GM12878 (cell line): ENCODE measurements around the gene PHF11. TPM values are rescaled to one million over a fixed set of nuclear protein-coding genes. Genes with fewer than 3 reads are reported as not detected.

Experiments used
- ATAC-seq: fragments of 200-7000 bp; cut with Tn5 transposase; 3 replicates; pipeline ENCODE4 v1.9.1; 2020; ENCODE audit warnings: mild to moderate bottlenecking, moderate library complexity
- BruUV-seq: library from RNA; stranded (reverse); fragments of 400-500 nt; replicated peaks from 2 replicates; lab custom pipeline; 2021; lab: Mats Ljungman, UMichigan
- CTCF ChIA-PET: fragments of 300-600 bp; sonication (Branson Sonifier 250); formaldehyde crosslinking; extraction: SDS; loops from one replicate; lab custom pipeline; 2021; ENCODE audit warnings: inconsistent platforms; lab: Yijun Ruan, JAX
- POLR2A ChIA-PET: fragments of 350-600 bp; formaldehyde crosslinking; extraction: SDS; loops from one replicate; lab custom pipeline; 2021; ENCODE audit warnings: inconsistent platforms; lab: Charles Lee
- RAD21 ChIA-PET: fragments of 300-600 bp; sonication (Branson Sonifier 250); formaldehyde crosslinking; loops from one replicate; lab custom pipeline; 2023; ENCODE audit warnings: antibody characterized with exemption; ENCODE audit not compliant: unreplicated experiment; lab: Charles Lee
- SMC1A ChIA-PET: fragments of 300-600 bp; sonication (Branson Sonifier 250); formaldehyde crosslinking; loops from one replicate; lab custom pipeline; 2023; ENCODE audit not compliant: unreplicated experiment, uncharacterized antibody; lab: Charles Lee
- DNase-seq: peaks from one replicate; pipeline ENCODE4 v3.0.0-alpha.2; 2011; ENCODE audit warnings: low read depth, low spot score
- FAIRE-seq: peaks from 3 replicates; lab custom pipeline; 2011; peaks lifted over from hg19 to GRCh38; lab: Jason Lieb, UNC
- H2AFZ ChIP-seq: 2 replicates; pipeline ENCODE4 v1.6.0; 2011; ENCODE audit warnings: low read depth, low read length, control low read depth; ENCODE audit not compliant: control insufficient read depth
- H3K27ac ChIP-seq: 2 replicates; pipeline ENCODE4 v1.5.1; 2011; ENCODE audit warnings: control low read depth; ENCODE audit not compliant: control insufficient read depth, insufficient read depth
- H3K27me3 ChIP-seq, 2 experiments: replicated peaks in 1 of 2; 2 replicates each; pipeline versions ENCODE4 v1.6.0 to v1.6.1; 2011; ENCODE audit warnings: low read length in 1 of 2; ENCODE audit not compliant: control insufficient read depth in 2 of 2, insufficient read depth in 2 of 2
- H3K36me3 ChIP-seq, 2 experiments: 2 replicates each; pipeline ENCODE4 v1.5.1; 2011; ENCODE audit warnings: low read length in 1 of 2; ENCODE audit not compliant: control insufficient read depth in 2 of 2, insufficient read depth in 2 of 2
- H3K4me1 ChIP-seq: 2 replicates; pipeline ENCODE4 v1.6.1; 2011; ENCODE audit warnings: mild to moderate bottlenecking, low read length, moderate library complexity, mixed read lengths; ENCODE audit not compliant: control insufficient read depth, insufficient read depth
- H3K4me2 ChIP-seq: 2 replicates; pipeline ENCODE4 v1.6.0; 2011; ENCODE audit warnings: control low read depth; ENCODE audit not compliant: control insufficient read depth, insufficient read depth
- H3K4me3 ChIP-seq: fragments of 200-600 bp; sonication (generic); 2 replicates; pipeline ENCODE4 v1.5.1; 2016
- H3K79me2 ChIP-seq: 2 replicates; pipeline ENCODE4 v1.6.0; 2011; ENCODE audit warnings: low read length; ENCODE audit not compliant: control insufficient read depth, insufficient read depth
- H3K9ac ChIP-seq: 2 replicates; pipeline ENCODE4 v1.8.0; 2011; ENCODE audit warnings: low read length, control low read depth, mixed read lengths; ENCODE audit not compliant: control insufficient read depth, insufficient read depth
- H3K9me3 ChIP-seq: replicated peaks from 3 replicates; pipeline ENCODE4 v1.5.1; 2011; ENCODE audit warnings: mild to moderate bottlenecking, low read length; ENCODE audit not compliant: control insufficient read depth, insufficient read depth
- H4K20me1 ChIP-seq: 2 replicates; pipeline ENCODE4 v1.6.0; 2011; ENCODE audit not compliant: control insufficient read depth, insufficient read depth
- BHLHE40 ChIP-seq, 2 experiments: fragments of 450-650 bp in 1 of 2; IDR thresholded peaks; 2 replicates each; pipeline ENCODE4 v1.6.1; 2011 to 2017; ENCODE audit warnings: low read depth in 2 of 2, borderline replicate concordance in 1 of 2, improper control_type of control experiment in 1 of 2, low read length in 1 of 2, mild to moderate bottlenecking in 1 of 2
- BMI1 ChIP-seq: fragments of 450-650 bp; IDR thresholded peaks from 2 replicates; pipeline ENCODE4 v1.6.1; 2016; ENCODE audit warnings: mild to moderate bottlenecking, moderate library complexity, borderline replicate concordance
- CBX5 ChIP-seq: sonication (generic); IDR thresholded peaks from 2 replicates; pipeline ENCODE4 v1.6.1; 2016; ENCODE audit warnings: low read depth, moderate library complexity, mild to moderate bottlenecking, inconsistent platforms
- CREB1 ChIP-seq: IDR thresholded peaks from 2 replicates; pipeline ENCODE4 v1.6.1; 2012; ENCODE audit warnings: low read depth, mild to moderate bottlenecking, inconsistent platforms
- CREM ChIP-seq: IDR thresholded peaks from 2 replicates; pipeline ENCODE4 v1.6.1; 2014; ENCODE audit warnings: antibody characterized with exemption, low read depth
- FOXK2 ChIP-seq: fragments of 450-650 bp; IDR thresholded peaks from 2 replicates; pipeline ENCODE4 v1.6.1; 2017; ENCODE audit warnings: mild to moderate bottlenecking, moderate library complexity
- FOXM1 ChIP-seq: IDR thresholded peaks from 2 replicates; pipeline ENCODE4 v1.6.1; 2012; ENCODE audit warnings: low read depth, mild to moderate bottlenecking, inconsistent platforms, low read length, moderate library complexity
- HCFC1 ChIP-seq: fragments of 150-350 bp; IDR thresholded peaks from 2 replicates; pipeline ENCODE4 v1.6.1; 2014; ENCODE audit warnings: low read length
- NFIC ChIP-seq: IDR thresholded peaks from 2 replicates; pipeline ENCODE4 v1.6.1; 2012; ENCODE audit warnings: low read depth, mild to moderate bottlenecking, inconsistent platforms, low read length, moderate library complexity
- NRF1 ChIP-seq: conservative IDR thresholded peaks from 2 replicates; pipeline ENCODE4 v1.6.1; 2011; ENCODE audit warnings: mild to moderate bottlenecking, low read depth, low read length, improper control_type of control experiment
- POLR2A ChIP-seq: IDR thresholded peaks from 2 replicates; pipeline ENCODE4 v1.6.1; 2011; ENCODE audit warnings: low read depth, mild to moderate bottlenecking, low read length
- RUNX3 ChIP-seq: IDR thresholded peaks from 2 replicates; pipeline ENCODE4 v1.6.1; 2012; ENCODE audit warnings: low read length, inconsistent platforms
- SREBF2 ChIP-seq: IDR thresholded peaks from 2 replicates; pipeline ENCODE4 v1.6.1; 2012; ENCODE audit warnings: mild to moderate bottlenecking, low read length
- SRF ChIP-seq, 2 experiments: IDR thresholded peaks; 2 replicates each; pipeline ENCODE4 v1.6.1; 2011; ENCODE audit warnings: low read depth in 2 of 2, low read length in 2 of 2, mild to moderate bottlenecking in 1 of 2, moderate library complexity in 1 of 2
- STAT1 ChIP-seq: fragments of 450-650 bp; conservative IDR thresholded peaks from 2 replicates; pipeline ENCODE4 v1.6.1; 2014; ENCODE audit warnings: antibody characterized with exemption, mild to moderate bottlenecking
- TCF3 ChIP-seq: IDR thresholded peaks from 2 replicates; pipeline ENCODE4 v1.6.1; 2012; ENCODE audit warnings: low read depth, mild to moderate bottlenecking, low read length, borderline replicate concordance; ENCODE audit not compliant: insufficient read depth
- ZNF217 ChIP-seq: fragments of 450-650 bp; IDR thresholded peaks from 2 replicates; pipeline ENCODE4 v1.6.1; 2017; ENCODE audit warnings: antibody characterized with exemption, mild to moderate bottlenecking
- WGBS: methylation state at CpG from one replicate; pipeline ENCODE4 v1.1.6; 2016; ENCODE audit warnings: low lambda C conversion rate; ENCODE audit not compliant: insufficient replicate concordance, insufficient coverage; ENCODE audit errors: missing lambda C conversion rate; 5-methylcytosine and 5-hydroxymethylcytosine counted together
- in situ Hi-C: fragments of 300-500 bp; cut with MboI; formaldehyde crosslinking; loops from 9 replicates; pipeline ENCODE4 v1.14.3; 2018; ENCODE audit warnings: mixed read lengths
- intact Hi-C: fragments of 100-400 bp; cut with micrococcal nuclease; formaldehyde crosslinking; loops from one replicate; pipeline ENCODE4 v1.14.2; 2022; ENCODE audit not compliant: unreplicated experiment
- polyA plus RNA-seq, 11 experiments: library from polyadenylated mRNA; depleted of rRNA in 4 of 11; unstranded in 6 of 11; stranded (reverse) in 5 of 11; fragments of >200 nt; fragmentation: Nextera tagmentation in 4 of 11; fragmentation: Illumina TruSeq in 1 of 11; extraction: Ambion mirVana in 4 of 11; extraction: Trizol in 1 of 11; gene quantifications; 1 replicate in 1 of 11; 2 replicates in 10 of 11; pipeline versions ENCODE4 v1.2.1 to v1.2.3, GENCODE V29; 2011 to 2016; ENCODE audit warnings: inconsistent platforms in 2 of 11, missing spikeins in 2 of 11, low read depth in 1 of 11
- total RNA-seq, 4 experiments: library from RNA; depleted of rRNA in 3 of 4; stranded (reverse); fragments of >200 nt in 3 of 4; fragmentation: Illumina TruSeq in 1 of 4; extraction: Trizol in 1 of 4; gene quantifications; 2 replicates each; pipeline versions ENCODE4 v1.2.1 to v1.2.3, GENCODE V29; 2013 to 2021
- TF ChIP-seq, protein P1 (sequence below): fragments of 450-650 bp; IDR thresholded peaks from 2 replicates; pipeline ENCODE4 v1.6.1; 2017; ENCODE audit warnings: borderline replicate concordance
- TF ChIP-seq, protein P2 (sequence below): fragments of 450-650 bp; IDR thresholded peaks from 2 replicates; pipeline ENCODE4 v1.6.1; 2016; ENCODE audit warnings: mild to moderate bottlenecking
- TF ChIP-seq, protein P3 (sequence below): fragments of 450-650 bp; IDR thresholded peaks from 2 replicates; pipeline ENCODE4 v1.6.1; 2018; ENCODE audit warnings: mild to moderate bottlenecking, low read depth, moderate library complexity; ENCODE audit not compliant: partially characterized antibody

The PHF11 gene
- total and polyA plus RNA-seq, 10 of the 15 experiments (the other 5 are each of a cell fraction or from before 2014, with no cell fraction given), result 16.9 to 77.3 (median 32.7) TPM

DNA sequence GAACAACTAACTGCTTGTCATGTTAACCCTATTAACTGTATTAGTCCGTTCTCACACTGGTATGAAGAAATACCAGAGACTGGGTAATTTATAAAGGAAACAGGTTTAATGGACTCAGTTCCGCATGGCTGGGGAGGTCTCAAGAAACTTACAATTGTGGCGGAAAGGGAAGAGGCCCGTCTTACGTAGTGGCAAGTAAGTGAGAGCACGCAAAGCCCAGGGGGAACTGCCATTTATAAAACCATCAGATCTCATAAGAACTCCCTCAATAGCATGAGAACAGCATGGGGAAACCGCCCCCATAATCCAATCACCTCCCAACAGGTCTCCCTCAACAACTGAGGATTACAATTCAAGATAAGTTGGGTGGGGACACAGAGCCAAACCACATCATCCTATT is 34.7 kb downstream of the PHF11 start (continued):
- peak; percentile 25; the same call in 1 of the 2 replicates for TF ChIP-seq NFIC
- TF ChIP-seq RUNX3, result peak; percentile 48
- TF ChIP-seq SRF (IDR thresholded peaks at IDR 0.05; ENCODE audit: low read depth in 2 of 2, low read length in 2 of 2), result no peak
- TF ChIP-seq TCF3, result no peak
- no peak for TF ChIP-seq BHLHE40 (IDR thresholded peaks at IDR 0.05; ENCODE audit: borderline replicate concordance in 1 of 2, low read depth in 2 of 2, low read length in 1 of 2)

DNA sequence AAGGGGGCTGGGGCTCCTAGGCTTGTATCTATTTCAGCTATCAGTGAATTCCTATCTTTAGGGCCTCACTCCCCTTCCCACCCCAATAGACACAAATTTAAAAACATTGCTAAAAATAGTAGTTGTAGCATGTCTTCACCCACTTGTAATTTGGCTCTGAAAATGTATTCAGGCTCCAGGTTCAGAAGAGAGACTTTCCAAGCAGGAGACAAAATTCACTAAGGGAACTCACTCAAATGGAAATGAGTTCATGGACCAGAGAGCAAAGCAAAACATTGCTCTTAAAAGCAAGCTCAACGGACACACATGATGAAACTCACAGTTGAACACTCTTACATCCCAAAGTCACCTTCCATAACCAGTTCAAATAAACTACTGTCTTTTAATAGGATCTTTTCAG is 36.8 kb downstream of the PHF11 start:
- CTCF ChIA-PET, result no interaction called here
- Histone ChIP-seq H3K9me3 (no peaks in the 10 kb centered on the region), H3K27ac (peak overlapping the region; percentile 15; the same call in 1 of the 2 replicates), H4K20me1 (no peaks in the 10 kb centered on the region), H2AFZ (peak overlapping the region; percentile 22; the same call in 1 of the 2 replicates), H3K4me1 (peaks cover 16% of the 10 kb centered on the region), H3K4me3 (no peak overlapping the region), H3K79me2 (no peaks in the 10 kb centered on the region), H3K9ac (no peak overlapping the region), H3K4me2 (peak overlapping the region; percentile 49; the same call in 1 of the 2 replicates), H3K36me3 (peaks cover 0 to 10% of the 10 kb centered on the region in 2 experiments; a peak in 1 of 4 replicates), H3K27me3 (no peaks in the 10 kb centered on the region)
- BruUV-seq, result no TSS peak
- intact Hi-C loops, result no loop called here
- RAD21 ChIA-PET, result no interaction called here
- no peak for ATAC-seq
- POLR2A ChIA-PET, result no interaction called here
- in situ Hi-C loops, result no loop called here
- FAIRE-seq, result no peak
- WGBS, result 33% methylated on average over 1 of the region's 1 CpG
- DNase-seq, result no peak
- SMC1A ChIA-PET, result interaction anchor here (1.5 kb wide), 1 partner anchor 12 kb away, joined by 3 read pairs; no protein-coding TSS in a partner anchor
- no peak for TF ChIP-seq SREBF2
- TF ChIP-seq, protein P1, sequence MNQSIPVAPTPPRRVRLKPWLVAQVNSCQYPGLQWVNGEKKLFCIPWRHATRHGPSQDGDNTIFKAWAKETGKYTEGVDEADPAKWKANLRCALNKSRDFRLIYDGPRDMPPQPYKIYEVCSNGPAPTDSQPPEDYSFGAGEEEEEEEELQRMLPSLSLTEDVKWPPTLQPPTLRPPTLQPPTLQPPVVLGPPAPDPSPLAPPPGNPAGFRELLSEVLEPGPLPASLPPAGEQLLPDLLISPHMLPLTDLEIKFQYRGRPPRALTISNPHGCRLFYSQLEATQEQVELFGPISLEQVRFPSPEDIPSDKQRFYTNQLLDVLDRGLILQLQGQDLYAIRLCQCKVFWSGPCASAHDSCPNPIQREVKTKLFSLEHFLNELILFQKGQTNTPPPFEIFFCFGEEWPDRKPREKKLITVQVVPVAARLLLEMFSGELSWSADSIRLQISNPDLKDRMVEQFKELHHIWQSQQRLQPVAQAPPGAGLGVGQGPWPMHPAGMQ, result no peak
- no peak for TF ChIP-seq HCFC1
- no peak for TF ChIP-seq CREB1
- TF ChIP-seq, protein P2, sequence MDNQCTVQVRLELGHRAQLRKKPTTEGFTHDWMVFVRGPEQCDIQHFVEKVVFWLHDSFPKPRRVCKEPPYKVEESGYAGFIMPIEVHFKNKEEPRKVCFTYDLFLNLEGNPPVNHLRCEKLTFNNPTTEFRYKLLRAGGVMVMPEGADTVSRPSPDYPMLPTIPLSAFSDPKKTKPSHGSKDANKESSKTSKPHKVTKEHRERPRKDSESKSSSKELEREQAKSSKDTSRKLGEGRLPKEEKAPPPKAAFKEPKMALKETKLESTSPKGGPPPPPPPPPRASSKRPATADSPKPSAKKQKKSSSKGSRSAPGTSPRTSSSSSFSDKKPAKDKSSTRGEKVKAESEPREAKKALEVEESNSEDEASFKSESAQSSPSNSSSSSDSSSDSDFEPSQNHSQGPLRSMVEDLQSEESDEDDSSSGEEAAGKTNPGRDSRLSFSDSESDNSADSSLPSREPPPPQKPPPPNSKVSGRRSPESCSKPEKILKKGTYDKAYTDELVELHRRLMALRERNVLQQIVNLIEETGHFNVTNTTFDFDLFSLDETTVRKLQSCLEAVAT, result no peak
- no peak for TF ChIP-seq SRF (IDR thresholded peaks at IDR 0.05; ENCODE audit: low read depth in 2 of 2, low read length in 2 of 2)
- TF ChIP-seq, protein P3, sequence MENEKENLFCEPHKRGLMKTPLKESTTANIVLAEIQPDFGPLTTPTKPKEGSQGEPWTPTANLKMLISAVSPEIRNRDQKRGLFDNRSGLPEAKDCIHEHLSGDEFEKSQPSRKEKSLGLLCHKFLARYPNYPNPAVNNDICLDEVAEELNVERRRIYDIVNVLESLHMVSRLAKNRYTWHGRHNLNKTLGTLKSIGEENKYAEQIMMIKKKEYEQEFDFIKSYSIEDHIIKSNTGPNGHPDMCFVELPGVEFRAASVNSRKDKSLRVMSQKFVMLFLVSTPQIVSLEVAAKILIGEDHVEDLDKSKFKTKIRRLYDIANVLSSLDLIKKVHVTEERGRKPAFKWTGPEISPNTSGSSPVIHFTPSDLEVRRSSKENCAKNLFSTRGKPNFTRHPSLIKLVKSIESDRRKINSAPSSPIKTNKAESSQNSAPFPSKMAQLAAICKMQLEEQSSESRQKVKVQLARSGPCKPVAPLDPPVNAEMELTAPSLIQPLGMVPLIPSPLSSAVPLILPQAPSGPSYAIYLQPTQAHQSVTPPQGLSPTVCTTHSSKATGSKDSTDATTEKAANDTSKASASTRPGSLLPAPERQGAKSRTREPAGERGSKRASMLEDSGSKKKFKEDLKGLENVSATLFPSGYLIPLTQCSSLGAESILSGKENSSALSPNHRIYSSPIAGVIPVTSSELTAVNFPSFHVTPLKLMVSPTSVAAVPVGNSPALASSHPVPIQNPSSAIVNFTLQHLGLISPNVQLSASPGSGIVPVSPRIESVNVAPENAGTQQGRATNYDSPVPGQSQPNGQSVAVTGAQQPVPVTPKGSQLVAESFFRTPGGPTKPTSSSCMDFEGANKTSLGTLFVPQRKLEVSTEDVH, result no peak
- no peak for TF ChIP-seq CREM
- TF ChIP-seq ZNF217, result no peak
- no peak for TF ChIP-seq BMI1
- TF ChIP-seq FOXK2, result no peak
- TF ChIP-seq STAT1, result no peak
- TF ChIP-seq FOXM1, result no peak
- TF ChIP-seq NRF1, result no peak
- no peak for TF ChIP-seq POLR2A
- no peak for TF ChIP-seq CBX5
